Effector CD8-positive, alpha-beta T cell (primary cell): Measurements from ENCODE around the gene DIO3.

Source experiments
- DNase-seq: peaks from one replicate; lab custom pipeline; 2025; lab: John Stamatoyannopoulos, UW

DIO3 gene

DNA sequence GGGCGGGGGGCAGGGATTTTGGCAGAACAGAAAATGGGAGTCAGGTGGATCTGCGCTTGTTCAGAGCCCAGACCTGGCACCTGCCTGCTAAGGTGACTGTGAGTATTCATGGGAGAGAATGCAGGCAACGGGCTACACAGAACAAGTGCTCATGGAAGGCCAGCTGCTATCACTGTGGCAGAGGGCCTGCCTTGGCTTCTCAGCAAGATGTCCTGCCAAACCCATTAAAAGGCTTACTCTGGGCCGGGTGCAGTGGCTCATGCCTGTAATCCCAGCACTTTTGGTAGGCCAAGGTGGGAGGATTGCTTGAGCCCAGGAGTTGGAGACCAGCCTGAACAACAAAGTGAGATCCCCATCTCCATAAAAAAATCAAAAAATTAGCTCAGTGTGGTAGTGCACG, 21.0 kb downstream of the DIO3 start:
- no peak for DNase-seq

DNA sequence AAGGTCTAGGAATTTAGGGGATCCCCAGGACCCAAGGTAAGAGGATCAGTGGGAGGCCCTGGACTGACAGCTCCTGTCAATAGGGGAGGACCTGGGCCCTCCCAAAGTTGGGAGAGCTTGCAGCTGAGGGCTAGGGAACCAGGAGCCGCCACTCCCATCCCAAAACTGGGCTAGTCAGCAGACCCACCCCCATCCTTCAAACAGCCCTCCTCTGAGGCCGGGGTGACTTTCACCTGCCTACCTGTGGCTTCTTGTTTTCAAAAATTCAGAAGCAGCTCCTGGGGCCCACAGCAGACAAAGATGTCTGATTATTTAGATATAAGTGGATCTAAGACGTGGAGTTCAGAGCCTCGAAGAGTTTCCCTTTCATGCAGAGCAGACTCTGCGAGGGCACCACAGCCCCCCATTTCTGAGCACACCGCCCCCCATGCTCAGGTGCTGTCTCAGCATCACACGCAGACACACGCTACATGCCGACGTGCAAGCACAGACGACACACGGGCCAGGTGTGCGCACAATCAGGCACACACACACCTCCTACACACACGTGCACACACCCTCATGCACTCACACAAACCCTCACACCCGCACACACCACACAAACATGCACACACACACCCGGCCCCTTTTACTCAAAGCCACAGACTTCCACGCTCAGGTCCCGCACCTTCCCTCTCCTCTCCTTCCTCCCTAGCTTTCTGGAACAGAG, 21.9 kb downstream of the DIO3 start:
- DNase-seq, result no peak

DNA sequence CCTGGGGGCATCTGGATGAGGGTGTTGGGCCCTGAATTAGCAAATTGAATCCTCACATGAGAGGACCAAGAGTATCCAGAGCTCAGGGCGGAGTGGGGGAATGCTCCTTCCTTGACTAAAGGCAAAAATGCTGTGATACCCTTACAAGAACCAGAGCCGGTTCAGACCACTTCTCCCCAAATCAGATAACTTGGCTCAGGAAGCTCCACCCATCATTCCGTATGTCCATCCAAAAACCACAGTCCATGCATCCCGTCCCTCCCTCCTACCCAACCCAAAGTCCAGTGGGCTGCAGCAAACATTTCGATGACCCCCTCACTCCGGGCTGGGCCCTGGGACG, 22.4 kb downstream of the DIO3 start:
- DNase-seq, result no peak

DNA sequence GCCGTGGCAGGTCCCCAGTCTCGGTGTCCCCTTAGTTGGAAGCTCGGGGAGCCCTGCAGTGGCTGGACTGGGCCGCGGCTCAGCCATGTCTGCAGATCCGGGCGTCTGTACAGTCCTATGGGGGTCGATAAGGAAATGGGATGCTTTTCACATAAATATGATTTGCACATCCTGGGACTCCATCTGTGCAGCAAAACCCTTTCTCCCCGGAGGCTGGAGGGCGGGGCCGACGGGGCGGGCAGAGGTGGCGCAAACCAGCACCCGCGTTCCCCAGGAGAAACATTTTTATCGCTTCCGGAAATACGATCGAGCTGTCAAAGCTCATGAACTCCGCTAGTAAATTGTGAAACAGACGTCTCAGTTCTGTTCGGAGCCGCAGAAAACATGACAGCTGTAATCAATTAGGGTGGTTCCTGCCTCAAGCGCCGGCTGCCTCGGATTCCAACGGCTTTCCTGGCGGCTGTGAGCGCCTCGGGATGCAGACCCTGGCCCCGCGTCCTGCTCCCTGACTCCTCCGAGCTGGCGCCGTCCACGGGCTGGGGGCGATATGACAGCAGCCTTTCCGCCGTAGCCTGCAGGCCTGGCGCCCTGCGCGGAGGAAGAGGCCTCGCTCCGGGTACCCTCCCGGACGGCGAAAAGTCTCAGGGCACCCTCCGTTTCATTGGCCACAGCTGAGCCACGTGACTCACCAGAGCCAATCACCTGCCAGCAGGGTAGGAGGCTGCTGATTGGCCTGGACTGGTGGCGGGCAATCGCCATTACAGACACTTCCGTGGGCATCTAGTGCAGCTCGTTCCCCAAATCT, 23.0 kb downstream of the DIO3 start:
- no peak for DNase-seq

DNA sequence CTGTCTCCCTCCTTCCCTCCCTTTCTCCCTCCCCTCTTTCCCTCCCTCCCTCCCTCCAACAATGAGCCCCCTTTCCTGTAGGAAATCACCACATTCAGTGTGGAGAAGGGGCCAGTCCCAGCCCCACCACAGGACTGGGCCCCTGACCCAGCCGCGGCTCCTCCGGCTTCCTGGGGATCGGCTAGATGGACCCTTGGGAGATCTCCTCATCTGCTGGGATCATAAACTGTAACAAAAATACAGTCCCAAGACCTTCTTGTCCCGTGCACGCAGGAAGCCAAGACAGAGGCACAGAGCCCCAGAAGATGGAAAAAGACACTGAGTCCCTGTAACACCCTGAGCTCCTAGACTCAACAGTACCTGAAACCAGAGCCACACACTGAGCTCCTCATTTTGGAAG, 23.9 kb downstream of the DIO3 start:
- DNase-seq, result no peak

DNA sequence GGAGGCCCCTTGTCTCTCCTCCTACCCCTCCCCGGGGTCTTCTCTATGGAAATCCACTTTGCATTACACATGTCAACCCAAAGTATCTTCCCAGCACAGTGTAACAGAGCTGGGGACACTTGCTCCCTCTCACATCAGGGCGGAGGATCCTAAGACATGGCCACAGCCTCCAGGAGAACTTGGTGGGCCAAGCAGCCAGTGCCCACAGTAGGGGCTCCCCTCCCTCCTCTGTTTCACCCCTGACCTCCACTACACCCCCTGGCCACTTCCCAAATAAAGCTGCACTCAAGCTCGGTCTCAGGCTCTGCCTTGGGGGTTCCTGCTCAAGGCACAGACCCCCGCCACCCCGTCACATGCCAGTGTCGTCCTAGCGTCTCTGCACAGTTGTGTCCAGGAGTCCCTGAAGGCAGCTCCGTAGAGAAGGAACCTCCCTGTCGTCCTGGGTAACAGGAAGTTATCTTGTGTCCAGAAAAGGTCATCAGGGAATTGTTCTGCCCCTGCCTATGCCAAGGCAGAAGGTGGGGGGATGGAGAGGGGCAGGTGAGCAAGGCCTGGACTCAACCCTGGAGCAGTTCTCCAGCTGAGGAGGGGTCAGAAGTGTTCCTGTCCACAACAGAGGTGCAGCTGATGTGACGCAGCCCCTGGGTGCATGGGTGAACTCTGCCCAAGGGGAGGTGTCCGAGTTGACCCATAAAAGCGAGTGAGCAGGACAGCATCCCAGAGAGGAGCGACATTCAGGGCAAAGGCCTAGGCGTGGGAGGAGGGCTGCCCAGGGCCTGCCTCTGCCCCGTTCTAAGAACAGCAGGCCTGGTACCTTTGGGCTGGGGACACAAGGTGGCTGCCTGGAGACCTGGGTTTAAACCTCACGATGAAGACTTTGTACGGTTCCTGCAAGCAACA, 25.5 kb downstream of the DIO3 start:
- no peak for DNase-seq

DNA sequence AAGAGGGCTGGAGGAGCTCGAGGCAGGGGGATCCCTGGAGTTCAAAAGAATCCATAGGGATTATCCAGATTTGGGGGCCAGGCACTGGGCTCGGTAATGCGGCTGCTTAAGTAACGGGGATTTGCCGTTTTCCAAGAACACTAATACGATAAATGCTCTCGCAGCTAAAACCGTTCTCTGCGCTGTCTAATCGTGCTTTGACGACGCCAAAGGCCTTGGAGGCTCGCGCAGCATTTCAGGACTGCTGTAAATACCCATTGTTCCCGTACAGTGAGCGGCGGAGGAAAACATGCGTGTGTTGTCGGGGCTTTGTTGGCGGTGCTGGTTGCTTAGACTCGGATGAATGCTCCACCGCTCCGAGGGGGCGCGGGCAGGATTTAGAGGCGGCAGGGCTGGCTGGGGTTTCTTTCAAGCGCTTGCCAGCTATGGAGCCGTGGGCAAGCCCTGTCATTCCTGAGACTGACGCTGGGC, 26.2 kb downstream of the DIO3 start:
- no peak for DNase-seq

DNA sequence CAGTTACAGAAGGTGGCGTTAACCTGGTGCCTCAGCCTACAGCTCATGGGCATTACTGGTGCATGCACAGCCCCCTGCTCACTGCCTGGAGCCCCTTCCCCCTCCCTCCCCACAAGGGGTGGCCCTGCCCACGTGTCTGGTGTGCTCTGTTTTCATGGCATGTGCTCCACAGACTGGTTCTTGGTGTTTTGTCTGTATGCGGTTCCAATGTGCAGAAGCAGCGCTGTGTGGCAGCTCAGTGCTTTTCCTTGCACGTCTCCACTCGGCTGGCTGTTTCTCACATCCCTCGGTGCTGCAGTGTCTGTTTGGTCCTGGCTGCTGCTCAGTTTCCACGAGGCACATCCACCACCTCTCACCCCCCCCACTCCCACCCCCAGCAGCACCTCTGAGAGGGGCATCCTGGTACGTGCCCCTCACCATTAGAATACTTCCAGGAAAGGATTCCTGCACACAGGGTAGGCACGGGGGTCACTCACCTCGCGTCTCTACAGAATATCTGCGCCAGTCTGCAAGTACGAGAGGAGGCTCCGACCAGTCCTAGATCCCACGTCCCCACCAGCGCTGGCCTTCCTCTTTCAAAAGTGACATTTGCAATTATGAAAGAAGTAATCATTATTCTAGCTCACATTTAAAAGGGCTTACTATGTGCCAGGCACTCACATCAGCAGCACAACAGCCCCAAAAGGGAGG, 27.1 kb downstream of the DIO3 start:
- no peak for DNase-seq

DNA sequence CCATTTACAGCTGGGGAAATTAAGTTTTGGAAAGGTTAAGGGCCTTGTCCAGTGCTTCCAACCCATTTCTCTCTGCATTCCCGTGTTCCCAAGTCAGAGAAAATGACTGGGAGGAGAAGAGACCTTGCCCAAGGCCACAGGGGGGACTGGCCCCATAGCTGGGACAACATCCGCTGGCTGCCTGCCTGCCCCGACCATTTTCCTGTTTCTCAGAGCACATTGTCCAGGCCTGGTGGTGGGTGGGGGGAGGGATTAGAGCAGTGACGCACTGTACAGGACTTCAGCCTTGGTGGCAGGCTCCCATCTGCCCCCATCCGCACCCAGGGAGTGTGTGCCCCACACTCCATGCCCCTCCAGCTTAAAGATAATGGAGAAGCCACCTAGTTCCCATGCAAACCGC, 27.7 kb downstream of the DIO3 start:
- no peak for DNase-seq

DNA sequence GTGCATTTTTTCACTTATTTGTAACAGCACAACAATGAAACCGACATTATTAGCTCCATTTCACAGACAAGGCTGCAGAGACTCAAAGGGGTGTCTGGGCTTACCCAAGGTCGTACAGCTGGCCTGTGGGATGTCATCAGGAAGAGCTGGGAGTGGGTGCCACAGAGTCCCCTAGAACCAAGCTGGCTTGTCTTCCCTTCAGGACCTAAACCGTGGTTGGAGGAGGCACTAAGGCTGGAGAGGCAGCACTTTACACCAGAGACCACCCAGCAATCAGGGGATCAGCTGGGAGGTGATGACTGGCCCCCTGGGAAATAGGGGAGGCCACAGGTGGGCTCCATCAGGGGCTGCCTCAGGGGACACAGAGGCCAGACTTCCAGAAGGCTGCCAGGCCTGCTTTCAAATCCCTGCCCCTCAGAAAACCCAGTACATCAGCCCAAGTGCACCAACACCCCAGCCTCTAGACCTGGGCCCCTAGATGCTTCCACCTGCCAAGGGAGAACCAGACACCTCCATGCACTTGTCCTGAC, 28.3 kb downstream of the DIO3 start:
- no peak for DNase-seq

DNA sequence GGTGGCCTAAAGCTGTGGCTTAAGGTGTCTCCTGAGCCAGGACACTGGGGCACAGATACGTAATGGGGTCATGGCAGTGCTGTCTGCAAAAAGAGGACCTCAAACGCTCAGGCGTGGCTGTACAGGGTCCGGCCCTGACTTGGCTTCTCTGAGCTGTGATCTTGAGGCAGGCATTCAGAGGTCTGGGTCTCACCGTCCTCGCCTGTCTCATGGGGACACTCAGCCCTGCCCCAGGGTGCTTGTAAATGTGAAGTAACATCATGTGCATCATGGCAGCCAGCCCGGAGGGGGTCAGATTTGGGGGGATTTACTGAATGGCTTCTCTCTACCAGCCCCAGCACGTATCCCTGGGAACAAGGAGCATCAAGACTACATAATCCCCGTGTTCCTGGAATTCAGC, 28.8 kb downstream of the DIO3 start:
- DNase-seq, result no peak

DNA sequence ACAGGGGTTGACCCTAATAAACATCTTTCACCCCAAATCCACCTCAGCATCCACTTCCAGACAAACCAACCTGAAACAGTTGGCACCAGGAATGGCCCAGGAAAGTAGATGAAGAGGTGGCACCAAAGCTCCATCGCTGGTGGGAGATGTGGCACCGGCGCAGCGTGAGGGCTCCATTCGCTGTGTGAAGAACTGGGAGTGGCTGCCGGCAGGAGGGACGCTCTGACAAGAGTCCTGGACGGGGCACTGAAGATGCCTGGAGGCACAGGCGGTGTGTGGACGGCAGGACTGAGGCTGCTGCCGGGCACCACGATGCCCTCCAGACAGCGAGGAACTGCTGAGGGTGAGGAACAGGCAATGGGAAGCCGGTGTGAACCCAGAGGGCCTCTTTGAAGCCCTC, 29.3 kb downstream of the DIO3 start:
- DNase-seq, result no peak

DNA sequence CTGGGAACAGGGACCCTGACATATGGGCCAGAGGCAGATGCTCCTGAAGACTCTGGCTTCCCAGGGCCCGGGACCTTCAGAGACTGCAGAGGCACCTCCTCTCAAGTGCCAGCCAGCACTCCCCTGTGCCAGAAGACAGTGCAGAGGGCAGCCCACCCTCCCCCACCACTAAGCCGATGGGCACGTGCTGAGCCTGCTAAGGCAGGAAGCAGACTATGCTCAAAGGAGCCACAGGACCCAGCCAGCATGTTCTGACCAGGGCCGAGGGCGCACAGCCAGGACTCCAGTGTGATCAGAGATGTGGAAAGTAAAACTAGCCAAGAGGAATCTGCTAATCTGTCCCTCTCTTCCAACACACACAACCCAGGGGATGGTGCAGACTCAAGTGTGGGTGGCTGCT, 29.8 kb downstream of the DIO3 start:
- no peak for DNase-seq

DNA sequence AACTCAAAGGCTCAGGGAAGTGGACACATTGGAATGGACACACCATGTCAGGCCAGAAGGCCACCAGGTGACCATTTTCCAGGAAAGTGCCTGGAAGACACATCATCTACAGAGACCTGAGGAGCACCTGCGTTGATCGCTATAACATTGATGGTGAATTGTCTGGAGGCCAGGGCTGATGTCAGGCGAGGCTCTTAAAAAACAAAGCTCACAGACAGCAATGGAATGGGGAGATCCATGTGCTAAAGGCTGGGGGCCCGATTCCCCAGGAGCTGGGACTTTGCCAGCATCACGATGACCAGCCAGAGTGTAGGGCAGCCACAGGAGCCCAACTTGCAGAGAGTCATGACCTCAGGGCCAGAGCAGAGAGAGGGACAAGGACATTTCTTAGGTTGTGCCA, 30.3 kb downstream of the DIO3 start:
- no peak for DNase-seq

DNA sequence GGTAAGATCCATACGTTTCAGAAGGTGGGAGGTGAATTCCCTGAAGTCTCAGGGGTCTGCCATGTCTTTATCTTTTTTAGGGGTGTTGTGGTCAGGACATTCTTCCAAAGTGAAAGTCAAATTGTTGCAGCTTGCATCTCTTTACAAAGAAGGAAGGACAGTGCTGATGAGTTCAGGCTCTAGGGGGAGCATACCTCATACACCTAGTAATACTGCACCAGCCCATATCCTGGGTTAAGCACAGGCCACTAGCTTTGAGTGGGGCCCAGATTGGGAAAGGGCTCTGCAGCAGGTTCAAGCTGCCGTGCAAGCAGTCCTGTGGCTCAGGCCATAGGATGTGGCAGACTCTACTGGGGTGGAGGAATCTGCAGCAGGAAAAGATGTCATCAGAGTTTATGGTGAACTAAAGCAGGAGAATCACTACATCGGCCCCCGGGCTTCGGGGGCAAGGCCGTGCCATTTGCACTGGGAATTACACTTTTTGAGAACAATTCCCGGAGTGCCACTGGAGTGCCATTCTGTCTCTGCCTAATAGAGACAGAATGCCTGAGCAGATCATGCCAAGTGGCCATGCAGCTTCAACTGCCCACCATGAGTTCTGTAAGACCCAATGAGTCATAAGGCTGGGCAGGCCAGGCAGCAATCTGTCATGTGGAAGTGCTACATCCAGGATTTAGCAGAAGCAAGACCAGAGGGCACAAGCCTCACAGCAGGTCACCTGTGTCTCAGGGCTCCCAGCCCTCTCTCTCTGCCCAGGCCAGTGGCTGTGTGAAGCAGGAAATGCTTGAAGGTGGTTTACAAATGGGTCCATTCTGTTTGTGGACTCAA, 32.3 kb downstream of the DIO3 start:
- DNase-seq, result no peak

DNA sequence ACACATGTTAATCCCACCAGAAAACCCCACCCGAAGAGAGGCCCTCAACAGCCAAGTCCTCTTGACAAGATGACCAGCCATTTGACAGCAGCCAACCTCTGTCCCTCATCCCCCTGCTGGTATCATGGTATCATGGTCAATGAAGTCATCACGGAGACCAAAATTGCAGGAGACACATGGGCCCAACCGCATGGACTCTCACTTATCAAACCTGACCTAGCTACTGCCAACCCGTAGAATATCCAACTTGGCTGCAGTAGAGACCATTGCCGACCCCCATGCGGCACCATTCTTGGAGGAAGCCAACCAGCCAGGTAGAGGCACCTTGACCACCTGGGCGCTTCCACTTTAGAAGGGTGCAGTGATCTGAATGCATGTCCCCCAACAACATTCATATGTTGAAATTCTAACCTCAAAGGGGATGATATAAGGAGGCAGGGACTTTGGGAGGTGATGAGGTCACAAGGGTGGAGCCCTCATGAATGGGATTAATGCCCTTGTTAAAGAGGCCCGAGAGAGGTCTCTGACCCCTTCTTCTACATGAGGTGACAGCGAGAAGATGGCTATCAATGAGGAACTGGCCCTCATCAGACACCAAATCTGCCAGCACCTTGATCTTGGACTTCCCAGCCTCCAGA, 33.3 kb downstream of the DIO3 start:
- no peak for DNase-seq

DNA sequence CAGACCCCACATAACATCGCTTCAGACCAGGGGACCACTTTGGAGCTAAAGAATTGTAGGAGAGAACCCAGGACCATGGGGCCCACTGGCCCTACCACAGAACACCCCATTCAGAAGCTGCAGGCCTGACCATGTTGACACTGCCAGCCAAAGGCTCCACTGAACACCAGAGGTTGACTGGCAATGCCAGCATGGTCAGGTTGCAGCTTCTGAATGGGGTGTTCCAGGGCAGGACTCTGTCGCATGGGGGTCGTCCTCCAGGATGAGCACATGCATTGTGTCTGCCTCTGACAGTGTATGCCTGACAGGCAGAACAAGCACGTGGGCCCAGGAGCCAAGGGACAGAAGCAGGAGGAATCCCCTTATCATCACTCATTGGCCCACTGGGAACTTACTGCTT, 34.1 kb downstream of the DIO3 start:
- no peak for DNase-seq

DNA sequence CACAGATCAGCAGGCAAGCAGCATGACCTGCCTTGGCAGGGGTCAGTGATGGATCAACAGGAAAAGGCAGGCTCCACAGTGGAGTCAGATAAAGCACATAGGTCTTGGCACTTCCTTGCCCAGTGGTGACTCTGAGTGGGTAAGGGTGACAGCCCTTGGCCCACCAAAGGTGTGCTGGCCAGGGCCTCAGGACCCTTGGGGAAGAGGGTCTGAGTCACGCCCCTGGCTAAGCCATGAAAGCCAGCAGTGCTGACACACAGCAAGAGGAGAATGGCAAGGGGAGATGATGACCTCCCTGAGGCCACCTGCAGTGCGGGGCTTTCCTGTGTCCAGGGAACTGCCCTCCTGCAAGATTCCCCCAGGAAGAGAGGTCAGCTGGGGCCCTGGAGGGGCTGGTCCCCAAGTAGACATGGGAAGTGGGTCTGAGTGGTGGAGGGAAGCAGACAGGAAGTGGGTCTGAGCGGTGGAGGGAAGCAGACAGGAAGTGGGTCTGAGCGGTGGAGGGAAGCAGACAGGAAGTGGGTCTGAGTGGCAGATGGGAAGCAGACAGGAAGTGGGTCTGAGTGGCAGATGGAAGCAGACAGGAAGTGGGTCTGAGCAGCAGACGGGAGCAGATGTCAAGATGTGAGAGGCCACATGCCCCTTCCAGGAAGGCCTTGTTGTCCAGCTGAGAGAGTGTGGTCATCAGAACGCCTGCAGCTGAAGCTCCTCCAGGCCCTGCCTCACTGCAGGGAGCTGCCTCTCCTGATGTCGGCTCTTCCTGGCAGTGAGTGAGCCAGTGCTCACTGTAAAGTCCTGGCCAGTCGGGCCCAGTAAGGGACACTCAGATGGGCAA, 34.8 kb downstream of the DIO3 start:
- no peak for DNase-seq

DNA sequence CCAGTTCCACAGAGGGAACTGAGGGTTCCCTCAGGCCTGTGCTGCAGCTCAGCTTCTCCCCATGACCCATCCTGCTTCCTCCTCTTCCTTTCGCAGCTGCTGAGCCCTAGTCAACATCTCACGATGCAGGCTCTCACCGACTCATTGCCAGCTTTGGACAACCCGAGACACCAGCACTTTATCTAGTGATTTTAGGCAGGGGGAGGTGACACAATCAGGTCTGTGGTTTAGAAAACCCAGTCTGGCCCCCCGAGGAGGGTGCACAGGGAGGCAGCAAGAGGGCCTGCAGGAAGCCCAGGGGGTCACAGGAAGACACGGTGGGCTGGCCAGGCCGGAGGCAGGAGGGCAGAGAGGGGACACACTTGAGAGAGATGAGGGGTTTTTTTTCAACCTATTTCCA, 35.4 kb downstream of the DIO3 start:
- no peak for DNase-seq
